Activated CD4-positive, alpha-beta T cell treated with anti-CD3 and anti-CD28 coated beads for 1 hour (primary cell): ENCODE data around the gene CYB561D1.
A peak's percentile ranks its signal among the peaks of the same experiment; 100 is the strongest.
"Not testable (repeated sequence)": the region's sequence is repeated elsewhere in the genome, so short reads cannot be mapped to it uniquely, and the experiment has no call there.

Experiments
- DNase-seq: peaks from one replicate; pipeline ENCODE4 v3.0.0-alpha.2; 2020

Gene CYB561D1, protein sequence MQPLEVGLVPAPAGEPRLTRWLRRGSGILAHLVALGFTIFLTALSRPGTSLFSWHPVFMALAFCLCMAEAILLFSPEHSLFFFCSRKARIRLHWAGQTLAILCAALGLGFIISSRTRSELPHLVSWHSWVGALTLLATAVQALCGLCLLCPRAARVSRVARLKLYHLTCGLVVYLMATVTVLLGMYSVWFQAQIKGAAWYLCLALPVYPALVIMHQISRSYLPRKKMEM

DNA sequence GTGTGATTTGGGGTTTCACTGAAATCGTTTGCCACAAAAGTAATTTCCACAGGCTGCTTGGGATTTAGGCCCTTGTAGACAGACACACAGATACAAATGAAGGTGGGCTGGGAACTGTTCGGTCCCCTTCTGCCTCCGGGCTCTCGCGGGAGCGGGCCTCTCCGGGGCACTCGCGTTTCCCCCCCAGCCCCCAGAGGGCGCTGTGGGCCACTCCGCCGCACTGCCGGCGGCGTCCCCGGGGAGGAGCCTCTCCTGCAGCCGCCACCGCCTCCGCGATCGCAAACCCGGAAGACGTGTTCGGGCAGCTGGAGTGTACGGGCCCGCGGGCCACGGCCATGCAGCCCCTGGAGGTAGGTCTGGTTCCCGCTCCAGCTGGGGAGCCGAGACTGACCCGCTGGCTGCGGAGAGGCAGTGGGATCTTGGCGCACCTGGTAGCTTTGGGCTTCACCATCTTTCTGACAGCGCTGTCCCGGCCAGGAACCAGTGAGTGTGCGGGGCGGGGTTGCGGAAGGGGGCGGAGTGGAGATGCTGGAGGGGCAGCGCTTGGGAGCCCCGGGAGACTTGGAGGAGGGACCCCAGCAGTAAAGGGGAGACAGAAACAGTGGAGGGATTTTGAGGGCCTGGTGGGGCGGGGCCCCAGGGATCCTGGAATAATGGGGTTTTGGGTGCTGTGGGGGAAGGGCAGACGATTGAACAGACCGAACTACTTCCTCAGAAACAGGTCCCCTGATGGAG, at the start of gene CYB561D1:
CYB561D1 (plus strand) TSS at position 290 of the 735 bp plus-strand sequence; CDS start at position 336, 46 bp downstream.
- peak; percentile 83 for DNase-seq

DNA sequence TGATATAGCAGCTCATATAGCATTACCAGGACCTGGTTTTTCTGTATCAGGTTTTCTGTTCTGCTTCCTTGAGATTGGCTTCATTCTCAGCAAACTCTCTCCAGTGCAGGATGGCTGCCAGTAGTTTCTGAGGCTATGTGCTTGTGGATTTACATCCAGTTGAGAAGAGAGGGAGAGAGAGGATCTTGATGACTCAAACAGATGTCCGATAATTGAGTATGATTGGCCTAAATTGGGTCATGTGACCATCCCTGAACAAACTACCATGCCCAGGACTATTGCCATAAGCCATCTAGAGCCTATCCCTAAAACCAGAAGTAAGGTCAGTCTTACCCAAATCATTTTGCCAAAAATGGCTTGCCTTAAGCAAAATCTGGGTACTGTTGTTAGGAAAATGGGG, 49.5 kb upstream of the CYB561D1 start:
- no peak for DNase-seq

DNA sequence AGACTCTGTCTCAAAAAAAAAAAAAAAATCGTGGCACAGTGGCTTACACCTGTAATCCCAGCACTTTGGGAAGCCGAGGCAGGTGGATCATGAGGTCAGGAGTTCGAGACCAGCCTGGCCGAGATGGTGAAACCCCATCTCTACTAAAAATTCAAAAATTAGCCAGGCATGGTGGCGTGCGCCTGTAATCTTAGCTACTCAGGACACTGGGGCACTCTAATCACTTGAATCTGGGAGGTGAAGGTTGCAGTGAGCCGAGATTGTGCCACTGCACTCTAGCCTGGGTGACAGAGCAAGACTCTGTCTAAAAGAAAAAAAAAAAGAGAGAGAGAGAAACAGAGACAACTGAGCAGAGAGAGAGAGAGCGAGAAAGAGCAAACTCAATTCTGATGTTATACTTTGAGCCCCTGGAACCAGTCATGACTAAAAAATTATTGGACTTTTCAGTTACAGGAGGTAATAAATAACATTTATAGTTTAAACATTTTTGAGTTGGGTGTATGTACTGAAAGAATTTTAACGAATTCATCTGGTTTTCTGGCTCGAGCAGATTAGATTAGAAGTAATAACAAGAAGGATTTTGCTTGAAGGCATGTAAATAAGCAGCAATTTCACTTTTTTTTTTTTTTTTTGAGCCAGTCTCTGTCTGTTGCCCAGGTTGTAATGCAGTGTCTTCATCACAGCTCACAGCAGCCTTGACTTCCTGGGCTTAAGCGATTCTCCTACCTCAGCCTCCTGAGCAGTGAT, 47.8 kb upstream of the CYB561D1 start:
- not testable (repeated sequence) for DNase-seq

DNA sequence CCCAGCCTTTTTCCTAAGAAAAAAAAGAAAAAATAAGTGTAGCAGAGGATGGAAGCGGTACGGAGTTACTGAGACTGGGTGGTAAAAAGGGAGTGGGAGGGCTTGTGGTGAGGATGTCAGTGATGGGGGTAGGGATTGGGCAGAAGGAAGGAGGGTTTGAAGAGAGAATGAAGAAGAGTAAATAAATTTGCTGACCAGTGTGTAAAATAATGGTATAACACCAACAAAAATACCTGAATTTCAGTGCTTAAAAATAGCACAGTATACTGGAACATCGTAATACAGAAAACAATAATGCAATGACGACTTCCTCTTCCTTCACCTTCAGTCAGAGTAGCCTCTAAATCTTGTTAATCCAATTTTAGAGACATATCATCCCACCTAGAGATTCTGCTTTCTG, 46.4 kb upstream of the CYB561D1 start:
- no peak for DNase-seq

DNA sequence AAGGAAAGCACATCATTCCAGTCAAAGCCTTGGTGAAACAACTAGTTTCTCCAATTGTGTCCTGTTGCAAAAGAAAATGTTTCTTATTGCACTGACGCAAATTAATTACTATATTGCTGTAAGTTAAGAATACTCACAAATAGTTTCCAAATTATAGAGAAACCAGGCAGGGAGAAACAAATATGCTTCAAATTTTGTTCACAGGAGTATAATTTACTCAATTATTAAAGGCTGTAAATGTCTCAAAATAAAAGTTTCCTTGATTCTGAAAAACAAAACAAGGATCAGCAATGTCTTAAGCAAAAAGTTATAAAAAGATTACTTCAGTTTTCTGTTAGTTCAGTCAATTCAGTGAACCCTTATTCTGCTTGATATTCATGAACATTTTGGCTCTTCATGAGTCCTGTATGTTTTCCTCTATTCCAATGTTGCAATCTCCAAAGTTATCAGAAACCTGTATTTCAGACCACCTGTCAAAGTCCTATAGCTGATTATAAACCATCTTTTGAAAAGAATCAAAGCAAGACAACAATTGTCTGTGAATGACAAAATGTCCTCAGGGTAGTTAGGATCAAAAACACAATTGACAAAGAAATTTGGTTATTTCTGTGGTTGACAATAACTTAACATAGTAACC, 39.3 kb upstream of the CYB561D1 start:
- no peak for DNase-seq

DNA sequence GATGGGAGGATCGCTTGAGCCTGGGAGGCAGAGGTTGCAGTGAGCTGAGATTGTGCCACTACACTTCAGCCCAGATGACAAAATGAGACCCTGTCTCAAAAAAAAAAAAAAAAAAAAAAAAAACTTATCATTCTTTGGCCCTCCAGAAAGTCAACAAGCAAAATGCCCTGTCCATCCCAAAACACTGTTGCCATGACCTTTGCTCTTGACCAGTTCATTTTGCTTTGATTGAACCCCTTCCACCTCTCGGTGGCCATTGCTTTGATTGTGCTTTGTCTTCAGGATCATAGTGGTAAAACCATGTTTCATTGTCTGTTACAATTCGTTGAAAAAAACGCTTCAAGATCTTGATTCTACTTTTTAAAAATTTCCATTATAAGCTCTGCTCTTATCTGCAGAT, 36.1 kb upstream of the CYB561D1 start:
- no peak for DNase-seq

DNA sequence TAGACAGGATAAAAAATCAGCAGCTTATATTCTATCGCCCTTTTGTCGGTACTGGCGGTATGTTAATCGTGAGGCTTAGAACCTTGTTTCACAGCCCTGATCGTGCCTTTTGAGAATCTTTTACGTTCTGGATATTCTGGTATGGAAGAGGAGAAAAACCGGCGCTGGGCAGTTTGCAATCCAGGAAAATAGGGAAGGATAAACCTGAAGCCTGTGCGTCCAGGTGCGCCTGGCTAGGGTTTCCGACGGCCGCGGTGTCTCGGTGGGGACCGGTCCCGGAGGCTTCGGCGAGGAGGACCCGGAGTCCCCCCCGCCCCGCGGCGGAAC, 27.8 kb upstream of the CYB561D1 start:
- DNase-seq = no peak

DNA sequence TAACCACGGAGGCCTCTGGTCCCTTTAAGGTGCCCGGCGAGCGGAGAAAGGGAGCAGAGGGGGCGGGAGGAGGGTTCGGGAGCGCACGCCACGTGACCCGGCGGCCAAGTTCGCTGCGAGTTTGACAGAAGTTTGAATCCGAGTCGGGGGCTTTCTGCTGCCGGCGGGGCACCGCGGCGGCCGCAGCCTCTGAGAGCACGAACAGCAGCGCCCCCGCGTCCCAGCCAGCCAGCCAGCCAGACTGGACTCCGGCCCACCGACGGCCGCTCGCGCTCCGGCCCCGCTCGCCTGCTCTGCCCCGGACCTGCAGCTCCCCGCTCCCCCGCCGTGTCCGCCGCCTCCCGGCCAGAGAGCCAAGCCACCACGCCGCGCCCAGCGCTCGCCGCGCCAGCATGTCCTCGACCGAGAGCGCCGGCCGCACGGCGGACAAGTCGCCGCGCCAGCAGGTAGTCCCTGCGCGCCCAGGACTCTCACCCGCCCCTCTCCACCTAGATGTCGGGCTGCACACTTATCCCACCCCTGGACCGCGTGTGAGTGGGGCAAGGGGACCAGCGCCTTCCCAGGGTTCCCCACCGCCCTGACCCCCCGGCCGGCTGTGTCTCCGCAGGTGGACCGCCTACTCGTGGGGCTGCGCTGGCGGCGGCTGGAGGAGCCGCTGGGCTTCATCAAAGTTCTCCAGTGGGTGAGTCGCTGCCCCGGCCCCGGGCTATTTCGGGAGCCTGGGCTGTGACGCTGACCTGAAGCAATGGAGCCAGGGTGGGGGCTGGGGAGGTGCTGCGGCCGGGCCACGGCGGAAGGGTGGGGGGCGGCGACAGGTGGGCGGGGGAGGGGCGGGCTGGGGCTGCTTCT, 27.2 kb upstream of the CYB561D1 start, which contains the start of gene SYPL2:
SYPL2 (plus strand) TSS at position 95 of the 849 bp plus-strand sequence; CDS start at position 393, 298 bp downstream.
- DNase-seq = no peak

DNA sequence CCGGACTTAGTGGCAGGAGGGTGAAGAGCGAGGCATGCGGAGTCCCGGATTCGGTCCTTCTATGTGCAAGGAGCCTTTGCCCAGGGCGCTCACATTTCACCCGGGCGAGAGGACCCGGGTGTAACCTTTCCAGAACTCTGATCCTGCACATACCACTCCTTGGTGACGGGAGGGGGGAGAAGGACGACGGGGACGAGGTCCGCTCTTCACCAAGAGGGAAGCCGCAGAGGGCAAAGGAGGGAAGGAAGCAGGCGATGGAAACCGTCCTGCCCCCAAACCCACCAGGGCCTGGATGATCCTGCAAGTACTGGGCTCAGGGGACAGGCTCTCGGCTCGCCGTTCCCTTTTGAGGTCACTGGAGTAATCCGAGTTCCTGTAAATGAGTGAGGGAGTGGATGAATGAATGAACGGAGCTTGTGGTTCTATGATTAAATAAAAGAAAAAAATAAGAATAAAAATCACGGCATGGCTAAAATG, 26.6 kb upstream of the CYB561D1 start:
- DNase-seq = no peak

DNA sequence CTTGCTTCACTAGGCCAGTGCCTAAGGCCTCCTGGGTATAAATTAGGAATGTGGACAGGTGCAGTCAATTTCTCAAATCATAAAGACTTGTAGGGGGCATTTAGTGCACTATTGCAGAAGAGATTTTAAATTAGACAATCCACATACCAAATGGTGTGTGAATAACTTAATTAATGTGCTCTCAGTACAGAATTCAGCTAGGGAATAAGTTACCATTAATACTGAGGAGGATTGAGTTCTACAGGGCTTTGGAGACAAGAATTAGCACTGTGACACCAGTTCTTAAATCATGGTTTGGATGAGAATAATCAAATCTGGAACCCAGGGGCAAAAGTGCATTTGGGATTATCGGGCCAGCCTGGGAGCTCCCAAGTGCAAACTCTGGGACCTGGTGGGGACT, 25.8 kb upstream of the CYB561D1 start:
- DNase-seq = no peak

DNA sequence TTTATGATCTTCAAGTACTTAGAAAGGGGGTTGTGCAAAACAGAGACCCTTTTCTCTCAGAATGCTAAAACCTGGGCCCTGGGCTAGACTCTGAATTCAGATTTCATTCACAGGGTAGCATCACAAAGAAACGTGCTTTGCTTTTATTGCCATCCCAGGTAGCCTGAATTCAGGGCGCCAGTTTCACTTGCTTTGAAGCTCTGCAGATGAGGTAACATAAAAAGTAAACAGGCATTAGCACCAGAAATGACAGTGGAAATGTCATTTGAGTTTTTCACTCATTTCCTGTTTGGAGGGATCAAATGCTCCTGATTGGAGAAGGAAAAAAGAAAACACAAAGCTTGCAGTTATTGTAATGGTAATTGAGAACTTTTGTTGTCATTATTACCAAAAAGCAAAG, 25.0 kb upstream of the CYB561D1 start:
- DNase-seq = no peak

DNA sequence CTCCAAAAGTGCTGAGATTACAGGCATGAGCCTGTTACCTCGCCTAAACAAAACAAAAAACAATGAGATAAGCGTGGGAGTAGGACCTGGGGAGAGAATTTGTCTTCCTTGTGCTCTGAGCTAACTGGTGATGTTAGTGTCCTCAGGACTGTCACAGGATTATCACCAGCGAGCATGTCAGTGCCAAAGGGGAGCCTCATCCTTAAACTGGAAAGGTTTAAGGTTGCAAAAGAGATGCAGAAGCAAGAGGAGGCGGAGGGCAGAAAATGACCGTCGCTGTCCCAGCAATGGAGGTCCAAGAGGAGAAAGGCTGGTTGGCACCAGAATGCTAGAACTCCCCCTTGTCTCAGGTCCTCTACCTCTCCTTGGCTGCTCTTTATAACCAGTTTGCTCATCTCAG, 23.6 kb upstream of the CYB561D1 start:
- DNase-seq = no peak

DNA sequence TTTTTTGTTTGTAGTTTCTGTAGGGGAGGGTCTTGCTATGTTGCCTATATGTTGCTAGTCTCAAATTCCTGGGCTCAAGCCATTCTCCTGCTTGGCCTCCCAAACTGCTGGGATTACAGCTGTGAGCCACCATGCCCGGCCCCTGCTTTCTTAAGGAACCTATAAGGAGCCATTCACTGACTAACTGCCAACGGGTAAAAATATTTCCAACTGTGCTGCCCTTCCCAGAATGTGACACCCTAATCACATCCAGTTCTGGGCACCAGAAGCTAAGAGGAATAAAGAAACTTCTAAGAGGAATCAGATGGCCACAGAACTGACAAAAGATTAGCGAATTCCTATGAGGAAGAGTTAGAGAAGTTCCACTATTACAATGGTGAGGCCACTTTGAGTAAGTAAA, 21.1 kb upstream of the CYB561D1 start:
- DNase-seq = no peak

DNA sequence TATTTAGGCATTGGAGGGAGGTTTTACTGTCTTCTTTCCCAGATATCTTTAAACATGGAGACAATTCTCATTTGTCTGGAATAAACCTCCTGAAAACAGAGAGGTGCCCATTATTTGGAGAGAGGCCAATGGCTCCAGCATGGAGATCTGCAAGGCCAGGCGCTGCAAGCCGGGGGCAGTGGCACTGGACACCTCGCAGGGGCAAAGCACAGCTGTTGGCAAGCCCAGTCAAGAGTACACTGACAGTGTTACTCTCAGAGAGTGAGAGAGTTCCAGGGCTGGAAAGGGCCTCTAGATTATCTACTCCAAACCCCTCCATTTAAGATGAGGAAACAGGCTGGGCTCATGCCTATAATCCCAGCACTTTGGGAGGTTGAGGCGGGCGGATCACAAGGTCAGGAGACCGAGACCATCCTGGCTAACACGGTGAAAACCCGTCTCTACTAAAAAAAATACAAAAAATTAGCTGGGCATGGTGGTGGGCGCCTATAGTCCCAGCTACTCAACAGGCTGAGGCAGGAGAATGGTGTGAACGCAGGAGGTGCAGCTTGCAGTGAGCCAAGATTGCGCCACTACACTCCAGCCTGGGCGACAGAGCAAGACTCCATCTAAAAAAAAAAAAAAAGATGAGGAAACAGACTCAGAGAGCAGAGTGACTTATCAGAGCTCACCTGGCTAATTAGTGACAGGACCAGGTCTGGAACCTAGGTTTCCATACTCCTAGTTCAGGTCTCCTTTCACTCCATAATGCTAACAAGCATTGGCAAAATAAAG, 20.4 kb upstream of the CYB561D1 start:
- DNase-seq = not testable (repeated sequence)

DNA sequence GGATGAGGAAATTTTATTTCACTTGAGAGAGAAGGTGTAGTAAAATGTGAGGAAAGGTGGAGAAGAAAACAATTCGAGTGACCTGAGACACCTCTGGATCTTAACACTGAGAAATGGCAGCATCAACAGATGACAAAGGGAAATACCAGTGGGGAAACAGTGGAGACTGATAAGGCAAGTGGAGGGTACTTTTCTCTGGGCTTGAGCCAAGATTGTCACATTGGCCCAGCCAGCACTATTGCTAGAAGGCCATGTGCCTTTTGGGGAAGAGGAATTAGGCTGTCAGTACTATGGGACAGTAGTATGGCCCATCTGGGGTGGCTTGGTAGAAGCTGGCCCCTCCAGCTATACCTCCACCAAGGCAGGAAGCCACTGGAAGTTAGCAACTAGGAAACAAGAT, 19.2 kb upstream of the CYB561D1 start:
- no peak for DNase-seq

DNA sequence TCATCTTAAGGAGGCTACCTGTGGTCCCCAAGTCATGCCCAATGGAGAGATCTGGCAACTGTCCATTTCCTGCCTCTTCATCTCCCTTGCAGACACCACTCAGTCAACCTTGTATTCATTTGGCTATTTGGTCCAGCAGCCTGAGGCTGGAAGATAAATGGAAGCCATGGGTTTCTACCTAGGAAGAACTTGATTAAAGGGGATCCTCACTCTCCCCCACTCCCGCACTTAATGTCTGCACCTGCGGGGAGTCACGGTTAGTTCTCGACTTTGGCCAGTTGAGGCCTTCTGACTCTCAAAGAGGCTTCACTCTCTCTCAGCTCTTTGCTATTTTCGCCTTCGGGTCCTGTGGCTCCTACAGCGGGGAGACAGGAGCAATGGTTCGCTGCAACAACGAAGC, 18.6 kb upstream of the CYB561D1 start:
- DNase-seq = no peak

DNA sequence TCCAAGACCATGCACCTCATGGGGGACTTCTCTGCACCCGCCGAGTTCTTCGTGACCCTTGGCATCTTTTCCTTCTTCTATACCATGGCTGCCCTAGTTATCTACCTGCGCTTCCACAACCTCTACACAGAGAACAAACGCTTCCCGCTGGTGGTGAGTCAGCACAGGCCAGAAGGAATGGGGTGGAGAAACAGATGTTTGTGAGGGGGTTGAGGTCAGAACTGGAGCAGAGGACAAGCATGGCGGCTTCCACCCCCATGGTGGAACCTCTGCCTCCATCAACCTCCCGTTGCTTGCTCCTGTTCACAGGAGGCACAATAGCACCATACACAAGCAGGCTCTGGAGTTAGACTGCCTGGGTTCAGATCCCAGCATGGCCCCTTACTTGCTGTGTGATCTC, 17.1 kb upstream of the CYB561D1 start:
- no peak for DNase-seq

DNA sequence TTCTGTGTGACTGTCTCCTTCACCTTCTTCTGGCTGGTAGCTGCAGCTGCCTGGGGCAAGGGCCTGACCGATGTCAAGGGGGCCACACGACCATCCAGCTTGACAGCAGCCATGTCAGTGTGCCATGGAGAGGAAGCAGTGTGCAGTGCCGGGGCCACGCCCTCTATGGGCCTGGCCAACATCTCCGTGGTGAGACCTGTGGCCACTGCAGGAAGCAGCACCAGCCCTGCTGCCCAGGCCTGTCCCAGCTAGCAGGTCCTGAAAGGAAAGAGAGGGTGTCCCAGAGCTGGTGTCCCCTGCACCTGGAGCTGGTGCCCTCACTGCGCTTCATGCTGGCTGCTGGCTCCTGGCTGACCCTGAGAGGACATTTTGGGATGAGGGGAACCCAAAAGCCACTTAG, 16.1 kb upstream of the CYB561D1 start:
- no peak for DNase-seq

DNA sequence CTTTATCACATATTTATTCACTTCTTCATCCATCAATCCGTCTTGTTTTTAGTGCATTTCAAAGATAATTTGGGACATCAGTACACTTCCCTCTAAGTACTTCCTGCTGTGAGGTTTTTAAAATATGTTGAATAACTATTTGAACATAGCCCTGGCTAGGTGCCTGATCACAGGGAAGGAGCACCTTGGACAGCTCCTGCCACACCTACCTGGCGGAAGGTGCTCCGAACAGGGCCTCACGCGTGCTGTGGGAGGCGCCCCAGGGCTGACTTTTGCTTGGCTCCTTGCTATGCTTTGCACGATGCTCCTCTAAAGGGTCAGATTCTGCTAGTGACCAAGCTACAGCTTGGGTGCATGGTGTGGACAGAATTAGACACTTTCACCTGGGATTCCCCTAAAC, 15.1 kb upstream of the CYB561D1 start:
- no peak for DNase-seq

DNA sequence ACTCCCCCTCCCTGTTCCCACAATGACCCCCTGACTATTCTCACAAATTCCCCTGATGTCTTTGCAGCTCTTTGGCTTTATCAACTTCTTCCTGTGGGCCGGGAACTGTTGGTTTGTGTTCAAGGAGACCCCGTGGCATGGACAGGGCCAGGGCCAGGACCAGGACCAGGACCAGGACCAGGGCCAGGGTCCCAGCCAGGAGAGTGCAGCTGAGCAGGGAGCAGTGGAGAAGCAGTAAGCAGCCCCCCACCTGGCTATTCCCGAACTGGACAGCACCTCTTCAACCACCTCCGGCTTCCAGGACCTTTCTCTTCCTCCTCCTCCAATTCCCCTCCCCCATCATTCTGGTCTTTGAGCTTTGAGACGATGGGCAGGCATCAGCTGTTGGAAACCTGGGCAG, 14.6 kb upstream of the CYB561D1 start:
- DNase-seq = no peak

DNA sequence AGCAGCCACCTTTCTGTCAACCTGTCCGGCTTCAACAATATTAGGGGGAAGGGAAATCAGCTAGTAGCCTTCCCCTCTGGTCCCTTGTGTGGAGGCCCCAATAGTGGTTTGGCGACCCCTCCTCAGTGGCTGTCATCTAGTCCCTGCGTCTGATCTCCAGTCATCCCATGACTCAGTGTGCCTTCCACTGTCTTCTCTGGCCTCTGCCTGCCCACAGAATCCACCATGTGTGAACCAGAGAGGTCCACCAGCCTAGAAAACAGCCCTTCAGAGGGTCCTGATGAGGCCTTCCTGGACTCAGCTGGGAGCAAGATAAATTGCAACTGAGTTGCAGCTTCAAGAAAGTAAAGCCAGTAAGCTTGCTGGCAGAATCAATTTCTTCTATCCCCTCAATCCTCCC, 14.0 kb upstream of the CYB561D1 start:
- no peak for DNase-seq

DNA sequence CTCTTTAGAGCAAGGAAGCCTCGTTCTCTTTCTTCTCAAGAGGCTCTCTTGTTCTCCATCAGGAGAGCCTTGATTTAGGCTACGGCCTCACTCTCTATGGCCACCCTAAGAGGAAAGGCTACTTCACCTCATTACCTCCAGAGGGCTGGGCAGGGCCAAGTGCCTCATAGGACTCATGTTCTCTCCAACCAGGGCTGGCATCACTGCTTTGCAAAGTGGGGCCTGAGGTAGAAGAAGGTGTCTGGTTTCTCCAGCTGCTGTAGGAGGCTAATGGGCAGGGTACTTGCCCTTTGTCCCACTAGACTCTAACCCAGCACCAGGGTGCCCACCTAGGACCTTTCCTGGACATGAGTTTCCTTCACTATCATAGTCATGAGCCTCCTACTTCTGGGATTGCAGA, 12.2 kb upstream of the CYB561D1 start:
- no peak for DNase-seq
